Adrenal gland (tissue), 12 donors: ENCODE measurements around the gene SFI1. TPM values are rescaled to one million over a fixed set of nuclear protein-coding genes. Genes with fewer than 3 reads are reported as not detected.

Experiments
- DNase-seq, 7 donors: peaks; one replicate each; pipeline ENCODE4 v3.0.0-alpha.2; 2019 to 2020
- H3K27ac ChIP-seq, 5 donors: fragments of 200-600 bp; sonication (generic) in 4 of 5; 1 replicate in 3 of 5; 2 replicates in 2 of 5; pipeline versions ENCODE4 v1.5.1 to v1.8.0; 2016 to 2020; ENCODE audit warnings: mild to moderate bottlenecking in 1 of 5
- H3K27me3 ChIP-seq: fragments of 200-600 bp; 2 replicates; pipeline ENCODE4 v1.8.0; 2021
- H3K36me3 ChIP-seq, 2 donors: fragments of 200-600 bp; replicated peaks in 1 of 2; 1 replicate in 1 of 2; 2 replicates in 1 of 2; pipeline versions ENCODE4 v1.5.1 to v1.8.0; 2018 to 2022
- H3K4me1 ChIP-seq, 2 donors: fragments of 200-600 bp; replicated peaks in 1 of 2; 1 replicate in 1 of 2; 2 replicates in 1 of 2; pipeline versions ENCODE4 v1.5.1 to v1.8.0; 2018 to 2021
- H3K4me3 ChIP-seq, 4 donors: fragments of 200-600 bp; sonication (generic) in 3 of 4; one replicate each; pipeline ENCODE4 v1.5.1; 2016 to 2018
- H3K9me3 ChIP-seq, 3 donors: fragments of 200-600 bp; sonication (generic) in 1 of 3; replicated peaks in 1 of 3; 1 replicate in 2 of 3; 2 replicates in 1 of 3; pipeline versions ENCODE4 v1.5.1 to v1.8.0; 2016 to 2021
- CTCF ChIP-seq, 6 experiments: fragments of 450-650 bp in 4 of 6; fragments of 200-600 bp in 2 of 6; sonication (generic) in 1 of 6; IDR thresholded peaks; 1 replicate in 5 of 6; 2 replicates in 1 of 6; pipeline versions ENCODE4 v1.5.1 to v1.8.0; 2016 to 2021; ENCODE audit warnings: antibody characterized with exemption in 6 of 6, mild to moderate bottlenecking in 2 of 6, moderate library complexity in 1 of 6
- POLR2A ChIP-seq, 2 donors: fragments of 450-650 bp; IDR thresholded peaks; one replicate each; pipeline ENCODE4 v1.6.1; 2017; ENCODE audit warnings: antibody characterized with exemption in 2 of 2, mild to moderate bottlenecking in 2 of 2, moderate library complexity in 1 of 2
- WGBS, 4 donors: extraction: QIAGEN DNeasy Blood & Tissue Kit in 2 of 4; methylation state at CpG; one replicate each; pipeline versions ENCODE4 v1.1.5 to v1.1.7; 2013 to 2017; 5-methylcytosine and 5-hydroxymethylcytosine counted together
- intact Hi-C, 2 donors: fragments of 100-400 bp; cut with DNase I; formaldehyde crosslinking; loops; one replicate each; pipeline versions ENCODE4 v1.14.1 to v1.15.0; 2022 to 2023
- polyA plus RNA-seq, 3 donors: library from polyadenylated mRNA; stranded (reverse); fragments of 200-250 nt in 2 of 3; fragments of 350-450 nt in 1 of 3; fragmentation: Illumina TruSeq in 1 of 3; extraction: RNeasy Lipid Tissue Mini Kit (QIAGEN cat#74804) in 1 of 3; gene quantifications; one replicate each; pipeline ENCODE4 v1.2.3, GENCODE V29; 2013 to 2014
- total RNA-seq, 9 donors: library from RNA; depleted of rRNA in 4 of 9; stranded (reverse); fragments of >200 nt in 4 of 9; fragments of 120-200 nt in 1 of 9; fragmentation: NEBNext Ultra II Directional in 1 of 9; extraction: Animal tissue kit (Norgen Biotek cat#: 25700) in 1 of 9; gene quantifications; one replicate each; pipeline versions ENCODE4 v1.1.0 to v1.2.4, GENCODE V29; 2013 to 2023
- donor health status: healthy with polysubstance abuse.
- donor health status: Bipolar disorder and iron deficiency.
- donor health status: DM: yes; HTN: yes; CAD: no.
- donor health status: DM: no; HTN: no; CAD: no.
- donor health status: DM: no; HTN: no; CAD: no.
- donor health status: DM: yes; HTN: yes; CAD: no.

The SFI1 gene
- total and polyA plus RNA-seq, 12 donors = 13.4 to 130 (median 33.1) TPM

GRCh38 chr22:31448382-31448781 is 48.0 kb upstream of the SFI1 start:
- intact Hi-C loops = no loop called here
- Histone ChIP-seq H3K27me3 (no peaks in the 10 kb centered on the region), H3K27ac (peak overlapping the region in 1 of 5 donors; percentile 65), H3K36me3 (peaks cover 0 to 34% of the 10 kb centered on the region in 2 donors), H3K4me3 (no peak overlapping the region), H3K9me3 (no peaks in the 10 kb centered on the region), H3K4me1 (peaks cover 17 to 22% of the 10 kb centered on the region in 2 donors)
- no peak for DNase-seq
- TF ChIP-seq CTCF (IDR thresholded peaks at IDR 0.05) (no peak), POLR2A (IDR thresholded peaks at IDR 0.05) (no peak)
- WGBS, 4 donors = 78 to 89% (median 85%) methylated on average over 2 of the region's 2 CpGs

GRCh38 chr22:31449506-31449905 is 46.8 kb upstream of the SFI1 start:
- TF ChIP-seq CTCF (IDR thresholded peaks at IDR 0.05) (no peak), POLR2A (IDR thresholded peaks at IDR 0.05) (no peak)

GRCh38 chr22:31451709-31452571 is 44.4 kb upstream of the SFI1 start:
- peaks cover 9 to 19% of the 10 kb centered on the region in 2 donors for H3K4me1 ChIP-seq
- no peak overlapping the region for H3K4me3 ChIP-seq
- WGBS, 4 donors = 67 to 75% (median 70%) methylated on average over 5 of the region's 5 CpGs
- H3K27ac ChIP-seq = no peak overlapping the region
- no peaks in the 10 kb centered on the region for H3K27me3 ChIP-seq
- H3K36me3 ChIP-seq = peaks cover 0 to 47% of the 10 kb centered on the region in 2 donors
- H3K9me3 ChIP-seq = no peaks in the 10 kb centered on the region
- TF ChIP-seq POLR2A (IDR thresholded peaks at IDR 0.05) (no peak), CTCF (IDR thresholded peaks at IDR 0.05) (peak in 4 of 6 experiments; percentile 27 to 44 (median 35))
- peak in 1 of 7 donors; percentile 11 for DNase-seq
- intact Hi-C loops = no loop called here

More at GRCh38 chr22:31449506-31449905, 46.8 kb upstream of the SFI1 start:
- Histone ChIP-seq H3K27ac (no peak overlapping the region), H3K27me3 (no peaks in the 10 kb centered on the region), H3K4me3 (no peak overlapping the region), H3K4me1 (peaks cover 9 to 16% of the 10 kb centered on the region in 2 donors), H3K9me3 (no peaks in the 10 kb centered on the region), H3K36me3 (peaks cover 0 to 35% of the 10 kb centered on the region in 2 donors)
- DNase-seq = no peak
- 71 to 88% (median 81%) methylated on average over 4 of the region's 4 CpGs for WGBS, 4 donors
- intact Hi-C loops = no loop called here

- Histone ChIP-seq H3K4me3 (no peak overlapping the region), H3K27ac (no peak overlapping the region), H3K27me3 (no peaks in the 10 kb centered on the region), H3K36me3 (peaks cover 0 to 58% of the 10 kb centered on the region in 2 donors), H3K4me1 (peaks cover 0 to 10% of the 10 kb centered on the region in 2 donors), H3K9me3 (no peaks in the 10 kb centered on the region)
- TF ChIP-seq POLR2A (IDR thresholded peaks at IDR 0.05) (no peak), CTCF (IDR thresholded peaks at IDR 0.05) (no peak)
- intact Hi-C loops = no loop called here
- no peak for DNase-seq
- WGBS, 4 donors = 89 to 94% (median 91%) methylated on average over 3 of the region's 3 CpGs
Measured at GRCh38 chr22:31461699-31462098, 34.6 kb upstream of the SFI1 start.
